Keratinocyte (primary cell): ENCODE measurements around the gene LPCAT1.

Source experiments
- CTCF ChIP-seq, 3 experiments: IDR thresholded peaks in 1 of 3; conservative IDR thresholded peaks in 1 of 3; optimal IDR thresholded peaks in 1 of 3; 2 replicates in 2 of 3; 3 replicates in 1 of 3; pipeline versions ENCODE3 to v1.5.1; 2011; ENCODE audit warnings: low read length in 3 of 3, mild to moderate bottlenecking in 3 of 3, moderate library complexity in 2 of 3, control low read depth in 1 of 3, inconsistent platforms in 1 of 3; ENCODE audit not compliant: insufficient read depth in 2 of 3; ENCODE audit errors: extremely low read depth in 1 of 3
- EZH2 ChIP-seq: IDR thresholded peaks from one replicate; pipeline ENCODE4 v1.6.1; 2012; ENCODE audit warnings: inconsistent platforms, mild to moderate bottlenecking, low read length, moderate library complexity

GRCh38 chr5:1522601-1523479 is 920 bp downstream of the LPCAT1 start:
- TF ChIP-seq EZH2 (no peak), CTCF (optimal IDR thresholded peaks at IDR 0.05 in 1 of 3, IDR thresholded peaks at IDR 0.05 in 1 of 3, conservative IDR thresholded peaks at IDR 0.05 in 1 of 3; ENCODE audit: extremely low read depth in 1 of 3, insufficient read depth in 2 of 3, low read length in 3 of 3) (no peak)
